Measurements from ENCODE around the gene CLPTM1L. TPM values are rescaled to one million over a fixed set of nuclear protein-coding genes. Genes with fewer than 3 reads are reported as not detected.
"Not testable (repeated sequence)": the region's sequence is repeated elsewhere in the genome, so short reads cannot be mapped to it uniquely, and the experiment has no call there.

The CLPTM1L gene
- total RNA-seq, 2 donors from 2014 or later: 56.6 to 85.4 TPM

GRCh38 chr5:1278656-1279442, 66.0 kb downstream of the CLPTM1L start:
- H3K27me3 ChIP-seq: no peaks in the 10 kb centered on the region
- H3K4me3 ChIP-seq: no peak overlapping the region
- no peaks in the 10 kb centered on the region for H3K36me3 ChIP-seq
- DNase-seq (ENCODE audit: low spot score): no peak
- H3K4me1 ChIP-seq: no peaks in the 10 kb centered on the region
- H3K27ac ChIP-seq: no peak overlapping the region
- TF ChIP-seq CTCF (IDR thresholded peaks at IDR 0.05): no peak
- no peaks in the 10 kb centered on the region for H3K9me3 ChIP-seq

GRCh38 chr5:1278216-1278615, 66.7 kb downstream of the CLPTM1L start:
- no peak overlapping the region for H3K4me3 ChIP-seq
- no peaks in the 10 kb centered on the region for H3K9me3 ChIP-seq
- H3K27me3 ChIP-seq: no peaks in the 10 kb centered on the region
- TF ChIP-seq CTCF (IDR thresholded peaks at IDR 0.05): no peak
- H3K4me1 ChIP-seq: no peaks in the 10 kb centered on the region
- H3K36me3 ChIP-seq: no peaks in the 10 kb centered on the region
- no peak overlapping the region for H3K27ac ChIP-seq
- no peak for DNase-seq (ENCODE audit: low spot score)

- Histone ChIP-seq H3K27me3 (no peaks in the 10 kb centered on the region), H3K9me3 (no peaks in the 10 kb centered on the region), H3K36me3 (no peaks in the 10 kb centered on the region), H3K27ac (no peak overlapping the region), H3K4me3 (no peak overlapping the region), H3K4me1 (no peaks in the 10 kb centered on the region)
- DNase-seq (ENCODE audit: low spot score): no peak
- TF ChIP-seq CTCF (IDR thresholded peaks at IDR 0.05): no peak
Measured at GRCh38 chr5:1277781-1278180, 67.1 kb downstream of the CLPTM1L start.

- H3K4me1 ChIP-seq: no peaks in the 10 kb centered on the region
- no peak for TF ChIP-seq CTCF (IDR thresholded peaks at IDR 0.05)
- no peaks in the 10 kb centered on the region for H3K9me3 ChIP-seq
- no peaks in the 10 kb centered on the region for H3K36me3 ChIP-seq
- no peak overlapping the region for H3K4me3 ChIP-seq
- no peaks in the 10 kb centered on the region for H3K27me3 ChIP-seq
- DNase-seq (ENCODE audit: low spot score): no peak
- H3K27ac ChIP-seq: no peak overlapping the region
Measured at GRCh38 chr5:1277331-1277730, 67.6 kb downstream of the CLPTM1L start.

GRCh38 chr5:1276930-1277329, 68.0 kb downstream of the CLPTM1L start:
- no peak for TF ChIP-seq CTCF (IDR thresholded peaks at IDR 0.05)
- H3K27me3 ChIP-seq: no peaks in the 10 kb centered on the region
- no peak for DNase-seq (ENCODE audit: low spot score)
- H3K4me1 ChIP-seq: no peaks in the 10 kb centered on the region
- no peak overlapping the region for H3K27ac ChIP-seq
- no peaks in the 10 kb centered on the region for H3K36me3 ChIP-seq
- no peak overlapping the region for H3K4me3 ChIP-seq
- H3K9me3 ChIP-seq: no peaks in the 10 kb centered on the region

GRCh38 chr5:1275397-1276391, 69.2 kb downstream of the CLPTM1L start:
- H3K4me3 ChIP-seq; H3K9me3 ChIP-seq; H3K27ac ChIP-seq; DNase-seq (ENCODE audit: low spot score); H3K36me3 ChIP-seq; H3K27me3 ChIP-seq; H3K4me1 ChIP-seq: not testable (repeated sequence)
